ENCODE results near the gene PMFBP1.

The PMFBP1 gene

GRCh38 chr16:72179204-72179970 lies 7.4 kb upstream of the PMFBP1 start:
- peak; percentile 62 for DNase-seq

- DNase-seq: no peak
Observed at GRCh38 chr16:72174726-72175125, 2.8 kb upstream of the PMFBP1 start.

- no peak for DNase-seq
Observed at GRCh38 chr16:72173997-72174396, 2.0 kb upstream of the PMFBP1 start.

- no peak for DNase-seq
Observed at GRCh38 chr16:72171236-72171635, 719 bp downstream of the PMFBP1 start.

- peak; percentile 55 for DNase-seq
Observed at GRCh38 chr16:72169708-72170107, 2.2 kb downstream of the PMFBP1 start.

- no peak for DNase-seq
Observed at GRCh38 chr16:72168365-72168764, 3.6 kb downstream of the PMFBP1 start.

GRCh38 chr16:72166954-72167561 lies 4.9 kb downstream of the PMFBP1 start:
- peak; percentile 1 for DNase-seq

GRCh38 chr16:72166151-72166550 lies 5.8 kb downstream of the PMFBP1 start:
- no peak for DNase-seq

- DNase-seq: peak; percentile 65
Observed at GRCh38 chr16:72164691-72165090, 7.3 kb downstream of the PMFBP1 start.

- DNase-seq: peak; percentile 65
Observed at GRCh38 chr16:72162105-72162692, 9.8 kb downstream of the PMFBP1 start.

GRCh38 chr16:72159801-72160200 lies 12.2 kb downstream of the PMFBP1 start:
- DNase-seq: peak; percentile 20

GRCh38 chr16:72159386-72159785 lies 12.6 kb downstream of the PMFBP1 start:
- no peak for DNase-seq

- DNase-seq: no peak
Observed at GRCh38 chr16:72149676-72150464, 22.1 kb downstream of the PMFBP1 start.

GRCh38 chr16:72142476-72142875 lies 29.5 kb downstream of the PMFBP1 start:
- DNase-seq: no peak

GRCh38 chr16:72139908-72140307 lies 32.0 kb downstream of the PMFBP1 start:
- no peak for DNase-seq

GRCh38 chr16:72138064-72138572 lies 33.8 kb downstream of the PMFBP1 start:
- DNase-seq: no peak

GRCh38 chr16:72137380-72138063 lies 34.4 kb downstream of the PMFBP1 start:
- DNase-seq: peak; percentile 23

- no peak for DNase-seq
Observed at GRCh38 chr16:72134507-72134906, 37.4 kb downstream of the PMFBP1 start.

GRCh38 chr16:72132726-72133125 lies 39.2 kb downstream of the PMFBP1 start:
- no peak for DNase-seq

GRCh38 chr16:72131036-72131435 lies 40.9 kb downstream of the PMFBP1 start:
- no peak for DNase-seq

GRCh38 chr16:72129976-72130656 lies 41.8 kb downstream of the PMFBP1 start:
- no peak for DNase-seq

- no peak for DNase-seq
Observed at GRCh38 chr16:72128701-72129100, 43.3 kb downstream of the PMFBP1 start.
